A673 (cell line): Measurements from ENCODE around the gene PPP1R2. TPM values are rescaled to one million over a fixed set of nuclear protein-coding genes. Genes with fewer than 3 reads are reported as not detected.

Experiments used
- BruUV-seq: library from RNA; stranded (reverse); fragments of 400-500 nt; replicated peaks from 2 replicates; lab custom pipeline; 2021; lab: Mats Ljungman, UMichigan
- CTCF ChIA-PET: fragments of 300-600 bp; sonication (Branson Sonifier 250); formaldehyde crosslinking; loops from one replicate; lab custom pipeline; 2022; ENCODE audit warnings: antibody characterized with exemption; lab: Charles Lee
- POLR2A ChIA-PET: fragments of 300-600 bp; sonication (Branson Sonifier 250); formaldehyde crosslinking; loops from one replicate; lab custom pipeline; 2022; ENCODE audit warnings: antibody characterized with exemption; ENCODE audit not compliant: low non-redundant PET; lab: Charles Lee
- DNase-seq: peaks from one replicate; pipeline ENCODE4 v3.0.0-alpha.2; 2015; ENCODE audit warnings: low spot score
- H3K27ac ChIP-seq: fragments of 200-600 bp; sonication (generic); 2 replicates; pipeline ENCODE4 v1.5.1; 2016; ENCODE audit warnings: mixed run types, low read depth, mild to moderate bottlenecking, mixed read lengths, antibody characterized with exemption, low read length; ENCODE audit not compliant: poor library complexity, severe bottlenecking
- H3K27me3 ChIP-seq: fragments of 200-600 bp; sonication (generic); replicated peaks from 2 replicates; pipeline ENCODE4 v1.6.1; 2017; ENCODE audit warnings: mixed run types, low read depth, mild to moderate bottlenecking, mixed read lengths, antibody characterized with exemption, low read length; ENCODE audit not compliant: insufficient read depth, poor library complexity
- H3K36me3 ChIP-seq: fragments of 200-600 bp; sonication (generic); 2 replicates; pipeline ENCODE4 v1.6.1; 2016; ENCODE audit warnings: mixed run types, mild to moderate bottlenecking, mixed read lengths, antibody characterized with exemption, low read length; ENCODE audit not compliant: insufficient read depth, poor library complexity, severe bottlenecking
- H3K4me1 ChIP-seq: fragments of 200-600 bp; sonication (generic); 2 replicates; pipeline ENCODE4 v1.6.1; 2017; ENCODE audit warnings: mixed run types, mild to moderate bottlenecking, mixed read lengths, antibody characterized with exemption, low read length; ENCODE audit not compliant: insufficient read depth, poor library complexity, severe bottlenecking
- H3K4me3 ChIP-seq: fragments of 200-600 bp; sonication (generic); 2 replicates; pipeline ENCODE4 v1.5.1; 2016; ENCODE audit warnings: low read depth, mixed run types, mild to moderate bottlenecking, mixed read lengths, low read length; ENCODE audit not compliant: poor library complexity, severe bottlenecking
- H3K9me3 ChIP-seq: fragments of 200-600 bp; sonication (generic); 2 replicates; pipeline ENCODE4 v1.6.1; 2016; ENCODE audit warnings: mixed run types, low read depth, mild to moderate bottlenecking, mixed read lengths, antibody characterized with exemption, low read length; ENCODE audit not compliant: poor library complexity, severe bottlenecking
- EZH2 ChIP-seq: fragments of 200-600 bp; sonication (generic); IDR thresholded peaks from 2 replicates; pipeline ENCODE4 v1.6.1; 2017; ENCODE audit warnings: borderline replicate concordance, low read depth, mild to moderate bottlenecking, mixed read lengths, antibody characterized with exemption, low read length; ENCODE audit not compliant: poor library complexity, severe bottlenecking
- intact Hi-C: fragments of 100-400 bp; cut with micrococcal nuclease; formaldehyde crosslinking; loops from one replicate; pipeline ENCODE4 v1.10.0; 2022; ENCODE audit not compliant: unreplicated experiment
- total RNA-seq: library from RNA; stranded (reverse); gene quantifications from 2 replicates; pipeline ENCODE4 v1.2.3, GENCODE V29; 2021
- TF ChIP-seq, protein P1 (sequence below): fragments of 300-800, 200-600 bp; sonication (generic); conservative IDR thresholded peaks from 2 replicates; pipeline ENCODE4 v1.5.1; 2017; ENCODE audit warnings: low read depth, mild to moderate bottlenecking, antibody characterized with exemption, low read length, moderate library complexity, mixed read lengths

The PPP1R2 gene
- total RNA-seq, 1 experiment from 2014 or later = 45.5 TPM

DNA sequence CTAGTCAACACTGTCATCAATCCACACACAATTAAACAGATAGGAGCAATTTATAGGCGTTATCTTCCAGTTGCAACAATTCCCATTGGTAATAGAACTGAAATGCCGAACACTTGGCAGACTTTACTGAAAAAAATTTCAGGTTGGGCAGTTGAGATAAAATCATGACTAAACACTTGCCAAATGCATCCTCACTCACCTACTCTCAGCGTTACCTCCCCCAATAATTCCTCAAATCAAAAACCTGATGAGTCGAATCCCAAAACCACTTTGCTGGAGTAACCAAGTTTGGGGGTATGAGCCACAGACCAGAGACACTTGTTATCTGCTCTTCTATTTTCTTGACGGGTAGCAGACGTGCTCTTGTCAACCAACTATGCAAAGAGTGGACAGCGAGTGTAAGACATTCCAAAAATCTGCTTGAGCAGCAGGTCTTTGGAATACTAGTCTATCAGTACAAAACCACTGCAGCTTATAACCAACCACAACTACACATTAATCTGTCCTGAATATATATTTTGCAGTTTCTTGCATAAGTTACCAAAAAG is 30.3 kb downstream of the PPP1R2 start:
- ChIA-PET CTCF (no interaction called here), POLR2A (no interaction called here)
- Histone ChIP-seq H3K9me3 (no peaks in the 10 kb centered on the region), H3K4me3 (no peak overlapping the region), H3K36me3 (peaks cover 4% of the 10 kb centered on the region), H3K27me3 (no peaks in the 10 kb centered on the region), H3K27ac (no peak overlapping the region), H3K4me1 (no peaks in the 10 kb centered on the region)
- no TSS peak for BruUV-seq
- intact Hi-C loops = loop anchor here (5.0 kb wide), 1 partner anchor 56 kb away; no protein-coding TSS in a partner anchor
- TF ChIP-seq, protein P1, sequence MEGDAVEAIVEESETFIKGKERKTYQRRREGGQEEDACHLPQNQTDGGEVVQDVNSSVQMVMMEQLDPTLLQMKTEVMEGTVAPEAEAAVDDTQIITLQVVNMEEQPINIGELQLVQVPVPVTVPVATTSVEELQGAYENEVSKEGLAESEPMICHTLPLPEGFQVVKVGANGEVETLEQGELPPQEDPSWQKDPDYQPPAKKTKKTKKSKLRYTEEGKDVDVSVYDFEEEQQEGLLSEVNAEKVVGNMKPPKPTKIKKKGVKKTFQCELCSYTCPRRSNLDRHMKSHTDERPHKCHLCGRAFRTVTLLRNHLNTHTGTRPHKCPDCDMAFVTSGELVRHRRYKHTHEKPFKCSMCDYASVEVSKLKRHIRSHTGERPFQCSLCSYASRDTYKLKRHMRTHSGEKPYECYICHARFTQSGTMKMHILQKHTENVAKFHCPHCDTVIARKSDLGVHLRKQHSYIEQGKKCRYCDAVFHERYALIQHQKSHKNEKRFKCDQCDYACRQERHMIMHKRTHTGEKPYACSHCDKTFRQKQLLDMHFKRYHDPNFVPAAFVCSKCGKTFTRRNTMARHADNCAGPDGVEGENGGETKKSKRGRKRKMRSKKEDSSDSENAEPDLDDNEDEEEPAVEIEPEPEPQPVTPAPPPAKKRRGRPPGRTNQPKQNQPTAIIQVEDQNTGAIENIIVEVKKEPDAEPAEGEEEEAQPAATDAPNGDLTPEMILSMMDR = no peak
- TF ChIP-seq EZH2 = no peak
- no peak for DNase-seq

DNA sequence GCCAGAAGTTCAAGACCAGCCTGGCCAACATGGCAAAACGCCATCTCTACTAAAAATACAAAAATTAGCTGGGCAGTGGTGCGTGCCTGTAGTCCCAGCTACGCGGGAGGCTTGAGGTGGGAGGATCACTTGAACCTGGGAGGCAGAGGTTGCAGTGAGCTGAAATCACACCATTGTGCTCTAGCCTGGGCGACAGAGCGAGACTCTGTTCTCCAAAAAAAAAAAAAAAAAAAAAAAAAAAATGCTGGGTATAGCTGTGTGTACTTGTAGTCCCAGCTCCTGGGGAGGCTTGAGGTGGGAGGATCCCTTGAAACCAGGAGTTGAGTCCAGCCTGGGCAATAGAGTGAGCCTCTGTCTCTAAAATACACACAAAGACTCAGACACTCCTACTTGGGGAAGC is 32.0 kb downstream of the PPP1R2 start:
- intact Hi-C loops = loop anchor here (5.0 kb wide), 1 partner anchor 54 kb away; no protein-coding TSS in a partner anchor
- Histone ChIP-seq H3K4me1 (no peaks in the 10 kb centered on the region), H3K27me3 (no peaks in the 10 kb centered on the region), H3K4me3 (no peak overlapping the region), H3K36me3 (no peaks in the 10 kb centered on the region), H3K9me3 (no peaks in the 10 kb centered on the region), H3K27ac (no peak overlapping the region)
- ChIA-PET CTCF (interaction anchor here (0.6 to 1.0 kb wide), 3 partner anchors 240 to 1909 kb away, joined by 4 to 7 read pairs (median 6); partner anchors contain the start of gene XXYLT1), POLR2A (no interaction called here)
- no TSS peak for BruUV-seq
- no peak for DNase-seq
- no peak for TF ChIP-seq EZH2
- TF ChIP-seq, protein P1 = no peak

DNA sequence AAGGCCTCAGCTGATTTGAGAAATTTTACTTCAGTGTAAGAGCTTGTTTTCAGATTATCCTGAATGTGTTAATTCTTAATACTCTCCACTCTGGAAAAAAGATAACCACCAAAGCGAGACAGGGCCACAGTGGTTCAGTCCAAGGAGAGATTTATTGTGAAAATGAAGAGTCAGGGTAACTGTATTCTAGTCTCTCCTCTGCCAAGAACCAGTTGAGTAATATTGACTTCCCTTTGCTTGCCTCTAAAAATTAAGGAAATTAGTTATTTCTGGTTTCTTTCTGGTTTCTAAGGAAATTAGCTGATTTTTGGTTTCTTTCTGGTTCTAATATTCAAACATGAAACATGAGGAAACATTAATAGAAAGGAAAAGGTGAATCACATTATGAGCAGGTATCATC is 34.9 kb downstream of the PPP1R2 start:
- H3K27me3 ChIP-seq = no peaks in the 10 kb centered on the region
- intact Hi-C loops = no loop called here
- TF ChIP-seq, protein P1 = no peak
- no peak for TF ChIP-seq EZH2
- H3K36me3 ChIP-seq = no peaks in the 10 kb centered on the region
- H3K27ac ChIP-seq = no peak overlapping the region
- CTCF ChIA-PET = no interaction called here
- H3K4me3 ChIP-seq = no peak overlapping the region
- POLR2A ChIA-PET = interaction anchor here (0.7 kb wide), 1 partner anchor 38 kb away, joined by 5 read pairs; no protein-coding TSS in a partner anchor
- no peak for DNase-seq
- H3K4me1 ChIP-seq = no peaks in the 10 kb centered on the region
- no TSS peak for BruUV-seq
- H3K9me3 ChIP-seq = no peaks in the 10 kb centered on the region
